ENCODE measurements around the gene WFDC5. TPM values are rescaled to one million over a fixed set of nuclear protein-coding genes. Genes with fewer than 3 reads are reported as not detected.

The WFDC5 gene
- total and polyA plus RNA-seq, 9 of the 15 experiments (the other 6 are each of a cell fraction or from before 2014, with no cell fraction given) = not detected

GRCh38 chr20:45163083-45163803, 48.3 kb upstream of the WFDC5 start (continued):
- TF ChIP-seq ZNF277 (CRISPR knock-in tag; IDR thresholded peaks at IDR 0.05; ENCODE audit: borderline replicate concordance) (no peak), CREM (IDR thresholded peaks at IDR 0.05; ENCODE audit: low read depth) (no peak), SP1 (CRISPR knock-in tag; IDR thresholded peaks at IDR 0.05) (no peak), PURB (CRISPR knock-in tag; IDR thresholded peaks at IDR 0.05; ENCODE audit: low read depth) (no peak)

GRCh38 chr20:45157962-45158361, 43.0 kb upstream of the WFDC5 start:
- Histone ChIP-seq H4K20me1 (replicated peaks; ENCODE audit: control insufficient read depth, insufficient read depth, low read length) (no peaks in the 10 kb centered on the region), H3K4me3 (no peak overlapping the region), H3K79me2 (ENCODE audit: control insufficient read depth, insufficient read depth, low read length) (no peaks in the 10 kb centered on the region), H3K27me3 (ENCODE audit: control insufficient read depth in 2 of 2, insufficient read depth in 2 of 2, low read length in 2 of 2) (no peaks in the 10 kb centered on the region), H3K4me1 (replicated peaks in 1 of 2; ENCODE audit: control insufficient read depth in 2 of 2, insufficient read depth in 2 of 2, low read length in 2 of 2) (no peaks in the 10 kb centered on the region), H2AFZ (ENCODE audit: low read depth, low read length) (no peak overlapping the region), H3K9me1 (ENCODE audit: control insufficient read depth, insufficient read depth, low read length) (no peaks in the 10 kb centered on the region), H3K27ac (ENCODE audit: extremely low read depth, low read depth, low read length) (no peak overlapping the region), H3K4me2 (ENCODE audit: insufficient read depth, low read length) (no peak overlapping the region), H3K36me3 (ENCODE audit: control insufficient read depth, insufficient read depth, low read length) (no peaks in the 10 kb centered on the region), H3K9ac (ENCODE audit: insufficient read depth in 1 of 2, low read depth in 2 of 2, low read length in 2 of 2) (no peak overlapping the region), H3K9me3 (replicated peaks; ENCODE audit: control insufficient read depth, insufficient read depth, low read depth, low read length) (no peaks in the 10 kb centered on the region)
- no peak for TF ChIP-seq ZNF354B (CRISPR knock-in tag; IDR thresholded peaks at IDR 0.05)
- TF ChIP-seq EP300 (IDR thresholded peaks at IDR 0.05; ENCODE audit: low read length) = no peak
- TF ChIP-seq TBL1XR1 (IDR thresholded peaks at IDR 0.05; ENCODE audit: low read length in 2 of 2) = no peak
- TF ChIP-seq MITF (IDR thresholded peaks at IDR 0.05) = no peak
- ChIA-PET POLR2A (interaction anchor here (0.5 to 1.4 kb wide), 2 partner anchors 20 to 1291 kb away, joined by 3 read pairs; no protein-coding TSS in a partner anchor), CTCF (ENCODE audit: low intra/inter-chr PET ratio) (no interaction called here)
- intact Hi-C loops (cut with micrococcal nuclease) (no loop called here), in situ Hi-C loops (cut with MboI) (no loop called here)
- ATAC-seq = no peak
- 0% methylated on average over 1 of the region's 1 CpG for WGBS (ENCODE audit: insufficient coverage, low coverage, missing lambda C conversion rate)
- BruUV-seq (replicated peaks) = no TSS peak
- DNase-seq (ENCODE audit: extremely low read depth in 1 of 4, low spot score in 3 of 4) = no peak
- FAIRE-seq = no peak

All from K562 (cell line).